Renal pelvis (tissue), 12 donors: Measurements from ENCODE around the gene PSMA1. TPM values are rescaled to one million over a fixed set of nuclear protein-coding genes. Genes with fewer than 3 reads are reported as not detected.
"Not testable (repeated sequence)": the region's sequence is repeated elsewhere in the genome, so short reads cannot be mapped to it uniquely, and the experiment has no call there.

Experiments used
- DNase-seq: peaks from one replicate; pipeline ENCODE4 v3.0.0-alpha.2; 2013
- long read RNA-seq, 16 experiments: transcript quantifications; one replicate each; lab custom pipeline, GENCODE V29; 2026
- polyA plus RNA-seq, 3 donors: library from polyadenylated mRNA; unstranded; fragments of 120-200 nt; gene quantifications; one replicate each; pipeline ENCODE4 v1.2.1, GENCODE V29; 2013; ENCODE audit not compliant: insufficient read length in 3 of 3

The PSMA1 gene
- 100 to 1,000 TPM; 156 to 165 (median 159) TPM for polyA plus RNA-seq
- long read RNA-seq, donor 1, transcript PSMA1-201 (10 exons, 1,505 nt) = major isoform, 47 of 73 reads
- long read RNA-seq, donor 1, partial matches to known transcripts = 22 of 73 reads
- long read RNA-seq, donor 1, other reads (novel, unspliced or antisense) = 0 of 73 reads
- long read RNA-seq, donor 2, transcript PSMA1-201 (10 exons, 1,505 nt) = major isoform, 97 of 115 reads
- long read RNA-seq, donor 2, partial matches to known transcripts = 15 of 115 reads
- long read RNA-seq, donor 2, other reads (novel, unspliced or antisense) = 0 of 115 reads
- long read RNA-seq, donor 3, transcript PSMA1-201 (10 exons, 1,505 nt) = major isoform, 51 of 82 reads
- long read RNA-seq, donor 3, partial matches to known transcripts = 29 of 82 reads
- long read RNA-seq, donor 3, other reads (novel, unspliced or antisense) = 0 of 82 reads
- long read RNA-seq, donor 4, transcript PSMA1-201 (10 exons, 1,505 nt) = major isoform, 68 of 103 reads
- long read RNA-seq, donor 4, partial matches to known transcripts = 26 of 103 reads
- long read RNA-seq, donor 4, other reads (novel, unspliced or antisense) = 5 of 103 reads
- long read RNA-seq, donor 5, transcript PSMA1-201 (10 exons, 1,505 nt) = major isoform, 28 of 35 reads
- long read RNA-seq, donor 5, partial matches to known transcripts = 6 of 35 reads
- long read RNA-seq, donor 5, other reads (novel, unspliced or antisense) = 0 of 35 reads
- long read RNA-seq, donor 6, transcript PSMA1-201 (10 exons, 1,505 nt) = major isoform, 46 of 68 reads
- long read RNA-seq, donor 6, partial matches to known transcripts = 20 of 68 reads
- long read RNA-seq, donor 6, other reads (novel, unspliced or antisense) = 0 of 68 reads
- long read RNA-seq, donor 7, transcript PSMA1-201 (10 exons, 1,505 nt) = major isoform, 63 of 88 reads
- long read RNA-seq, donor 7, partial matches to known transcripts = 22 of 88 reads
- long read RNA-seq, donor 7, other reads (novel, unspliced or antisense) = 0 of 88 reads
- long read RNA-seq, donor 8, transcript PSMA1-201 (10 exons, 1,505 nt) = major isoform, 33 of 47 reads
- long read RNA-seq, donor 8, partial matches to known transcripts = 12 of 47 reads
- long read RNA-seq, donor 8, other reads (novel, unspliced or antisense) = 0 of 47 reads
- long read RNA-seq, donor 9, transcript PSMA1-201 (10 exons, 1,505 nt) = major isoform, 78 of 127 reads
- long read RNA-seq, donor 9, transcript PSMA1-209 (10 exons, 1,527 nt) = minor isoform, 6 of 127 reads
- long read RNA-seq, donor 9, partial matches to known transcripts = 22 of 127 reads
- long read RNA-seq, donor 9, other reads (novel, unspliced or antisense) = 17 of 127 reads
- long read RNA-seq, donor 10, transcript PSMA1-201 (10 exons, 1,505 nt) = major isoform, 55 of 75 reads
- long read RNA-seq, donor 10, partial matches to known transcripts = 14 of 75 reads
- long read RNA-seq, donor 10, other reads (novel, unspliced or antisense) = 0 of 75 reads
- long read RNA-seq, donor 11, transcript PSMA1-201 (10 exons, 1,505 nt) = major isoform, 45 of 61 reads
- long read RNA-seq, donor 11, partial matches to known transcripts = 13 of 61 reads
- long read RNA-seq, donor 11, other reads (novel, unspliced or antisense) = 0 of 61 reads
- long read RNA-seq, donor 12, transcript PSMA1-201 (10 exons, 1,505 nt) = major isoform, 92 of 146 reads
- long read RNA-seq, donor 12, partial matches to known transcripts = 33 of 146 reads
- long read RNA-seq, donor 12, other reads (novel, unspliced or antisense) = 13 of 146 reads
- long read RNA-seq, donor 13, transcript PSMA1-201 (10 exons, 1,505 nt) = major isoform, 27 of 51 reads
- long read RNA-seq, donor 13, partial matches to known transcripts = 14 of 51 reads
- long read RNA-seq, donor 13, other reads (novel, unspliced or antisense) = 5 of 51 reads
- long read RNA-seq, donor 14 = 0 reads
- long read RNA-seq, donor 15, transcript PSMA1-201 (10 exons, 1,505 nt) = major isoform, 83 of 105 reads
- long read RNA-seq, donor 15, transcript PSMA1-203 (3 exons, 646 nt) = minor isoform, 5 of 105 reads
- long read RNA-seq, donor 15, partial matches to known transcripts = 15 of 105 reads
- long read RNA-seq, donor 15, other reads (novel, unspliced or antisense) = 0 of 105 reads
- long read RNA-seq, donor 16, transcript PSMA1-201 (10 exons, 1,505 nt) = major isoform, 76 of 112 reads
- long read RNA-seq, donor 16, partial matches to known transcripts = 33 of 112 reads
- long read RNA-seq, donor 16, other reads (novel, unspliced or antisense) = 0 of 112 reads

DNA sequence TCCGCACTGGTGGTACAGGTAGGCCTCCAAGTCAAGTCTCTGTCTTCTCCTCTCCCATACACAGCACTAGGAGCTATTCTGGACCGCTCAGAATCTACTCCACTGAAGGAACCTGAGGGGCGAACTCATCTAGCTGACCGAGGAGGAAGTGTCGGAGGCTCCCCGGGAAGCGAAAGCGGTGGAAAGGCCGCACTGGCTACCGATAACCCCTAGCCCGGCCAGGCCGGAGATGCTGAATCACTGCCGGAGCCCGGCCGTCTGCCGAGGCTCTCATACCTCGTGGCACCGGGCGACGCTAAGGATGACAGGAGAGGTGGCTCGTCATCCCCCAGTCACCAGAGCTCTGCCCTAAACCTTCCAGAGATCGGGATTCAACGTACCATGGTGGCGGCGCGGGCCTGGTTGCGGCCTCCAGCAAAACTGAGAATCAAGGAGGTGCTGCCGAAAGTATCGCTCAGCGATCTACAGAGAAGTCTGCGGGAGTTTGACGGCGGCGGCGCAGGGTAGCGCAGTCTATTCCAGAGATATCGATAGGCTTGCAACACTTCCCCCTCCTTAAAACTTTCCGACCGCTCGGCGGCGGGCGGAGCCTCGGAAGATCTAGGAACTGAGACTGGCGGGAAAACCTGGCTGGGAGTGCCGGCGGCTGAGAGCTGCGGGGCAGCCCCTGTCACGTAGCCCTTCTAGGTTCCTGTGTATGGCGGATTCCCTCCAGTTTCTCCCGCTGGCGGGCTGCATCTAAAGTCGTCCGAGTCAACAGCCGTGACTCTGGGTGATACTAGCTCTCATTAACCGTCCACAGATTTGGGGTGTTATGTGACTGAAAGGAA, at the start of gene PSMA1:
Gene PSMA1, minus strand, starts transcription at position 470 of the 830 bp plus-strand sequence. Its CDS starts 87 bp downstream, at position 383.
- DNase-seq = peak; percentile 97

DNA sequence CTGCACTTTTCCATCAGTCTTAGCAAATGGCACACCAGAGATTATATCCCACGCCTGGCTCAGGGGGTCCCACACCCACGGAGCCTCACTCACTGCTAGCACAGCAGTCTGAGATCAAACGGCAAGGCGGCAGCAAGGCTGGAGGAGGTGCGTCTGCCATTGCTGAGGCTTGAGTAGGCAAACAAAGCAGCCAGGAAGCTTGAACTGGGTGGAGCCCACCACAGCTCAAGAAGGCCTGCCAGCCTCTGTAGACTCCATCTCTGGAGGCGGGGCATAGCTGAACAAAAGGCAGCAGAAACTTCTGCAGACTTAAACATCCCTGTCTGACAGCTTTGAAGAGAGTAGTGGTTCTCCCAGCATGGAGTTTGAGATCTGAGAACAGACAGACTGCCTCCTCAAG, 49.3 kb upstream of the PSMA1 start:
- DNase-seq = not testable (repeated sequence)

DNA sequence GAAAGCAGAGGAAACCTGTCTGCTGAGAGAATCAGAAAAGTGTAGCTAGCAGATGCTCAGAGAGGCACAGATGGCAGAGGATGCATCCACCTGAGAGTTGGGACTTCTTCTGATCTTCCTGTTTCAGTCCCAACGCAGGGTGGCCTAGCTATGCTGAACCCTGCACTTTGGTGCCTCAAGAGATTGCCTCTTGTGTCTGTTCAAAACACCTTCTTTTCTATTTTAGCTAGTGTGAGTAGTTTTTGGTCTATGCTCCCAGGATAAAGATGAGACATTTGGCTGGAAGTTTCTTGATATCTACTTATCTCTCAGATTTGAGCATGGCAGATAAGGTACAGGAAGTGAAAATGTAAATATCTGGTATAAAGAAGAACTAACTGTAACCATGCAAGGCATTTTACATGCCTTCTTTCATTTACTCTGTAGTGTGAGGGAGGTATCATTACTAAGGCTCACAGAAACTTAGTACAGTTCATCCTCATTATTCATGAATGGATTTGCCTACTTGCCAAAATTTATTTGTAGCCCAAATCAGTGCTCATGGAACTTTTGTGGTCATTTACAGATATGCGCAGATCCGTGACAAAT, 47.0 kb upstream of the PSMA1 start:
- no peak for DNase-seq

DNA sequence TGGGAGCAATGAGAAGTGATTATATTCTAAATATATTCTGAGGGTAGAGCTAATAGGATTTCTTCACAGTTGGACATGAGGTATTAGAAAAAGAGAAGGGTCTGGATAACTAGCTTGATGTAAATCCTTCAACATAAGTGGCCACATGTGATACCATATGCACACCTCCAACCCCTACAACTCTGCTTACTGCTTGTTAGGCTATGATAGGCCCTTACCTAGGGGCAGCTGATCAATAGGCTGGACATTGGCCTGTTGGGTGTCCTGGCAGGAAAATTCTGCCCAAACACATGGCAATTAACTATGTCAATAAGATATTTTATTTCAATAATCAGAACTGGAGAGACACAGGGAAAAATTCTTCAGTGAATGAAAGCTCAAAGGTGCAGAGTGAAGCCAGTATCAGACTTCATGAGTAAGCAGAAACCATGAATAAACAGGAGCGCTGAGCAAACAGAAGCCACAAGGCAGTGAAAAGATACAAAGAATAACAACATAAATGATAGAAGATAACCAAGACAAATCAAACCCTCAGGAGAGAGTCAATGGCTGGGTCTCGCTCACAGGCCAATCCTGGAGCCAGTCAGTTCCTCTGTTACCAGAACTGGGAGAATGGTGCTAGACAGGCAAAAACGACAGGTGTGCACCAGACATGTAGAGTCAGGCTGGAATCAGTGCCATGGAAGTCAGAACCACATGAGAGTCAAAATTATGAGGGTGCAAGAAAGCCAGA, 46.3 kb upstream of the PSMA1 start:
- no peak for DNase-seq

DNA sequence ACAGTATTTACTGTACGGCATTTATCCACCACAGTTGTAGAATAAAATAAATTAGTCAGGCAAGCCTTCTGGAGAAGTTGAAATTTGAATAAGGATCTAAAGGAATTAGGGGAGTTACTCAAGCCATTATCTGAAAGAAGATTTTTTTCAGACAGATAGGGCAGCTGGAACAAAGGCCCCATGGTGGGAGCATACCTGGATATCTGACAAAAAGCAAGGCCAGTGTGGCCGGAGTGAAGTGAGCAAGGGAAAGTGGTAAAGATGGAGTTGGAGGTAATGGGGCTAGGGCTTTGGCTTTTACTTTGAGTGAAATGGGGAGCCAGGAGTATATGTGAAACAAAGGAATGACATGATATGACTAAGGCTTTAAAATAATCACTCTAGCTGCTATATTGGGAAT, 45.7 kb upstream of the PSMA1 start:
- DNase-seq = no peak

DNA sequence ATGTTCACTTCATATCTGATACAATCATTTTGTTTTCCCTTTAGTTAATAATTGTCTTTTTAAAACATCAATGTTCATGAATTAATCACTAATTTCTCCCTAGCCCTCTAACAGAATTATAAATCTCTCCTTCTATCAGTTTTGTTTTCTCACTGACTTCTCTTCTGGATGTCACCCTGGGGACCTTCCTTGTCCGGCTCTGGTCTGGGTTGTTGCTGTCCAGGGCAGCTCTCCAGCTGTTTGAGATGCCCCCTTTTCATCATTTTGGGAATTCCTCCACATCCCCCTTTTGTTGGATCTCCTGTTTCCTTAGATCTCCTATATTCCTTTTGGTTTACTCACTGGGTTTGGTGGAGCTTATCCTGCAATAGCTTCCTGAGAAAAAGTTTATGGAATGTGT, 35.6 kb upstream of the PSMA1 start:
- no peak for DNase-seq

DNA sequence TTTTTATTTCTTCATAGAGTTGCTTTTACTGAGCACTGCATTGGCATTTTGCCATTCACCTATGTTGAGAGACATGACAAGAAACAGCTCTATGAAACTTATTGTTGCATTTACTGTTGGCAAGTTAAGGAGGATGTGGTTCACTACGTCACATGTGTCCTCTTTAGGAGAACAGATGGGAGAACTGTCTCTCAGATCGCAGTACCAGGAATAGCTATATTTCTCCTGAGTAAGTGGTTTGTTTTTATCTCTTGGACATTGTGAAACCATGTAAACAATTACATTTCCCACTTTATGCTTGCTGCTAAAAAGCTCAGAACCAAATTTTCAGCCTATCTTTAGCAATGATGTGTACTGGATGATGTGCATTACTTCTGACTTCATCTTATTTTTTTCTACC, 34.8 kb upstream of the PSMA1 start:
- no peak for DNase-seq

DNA sequence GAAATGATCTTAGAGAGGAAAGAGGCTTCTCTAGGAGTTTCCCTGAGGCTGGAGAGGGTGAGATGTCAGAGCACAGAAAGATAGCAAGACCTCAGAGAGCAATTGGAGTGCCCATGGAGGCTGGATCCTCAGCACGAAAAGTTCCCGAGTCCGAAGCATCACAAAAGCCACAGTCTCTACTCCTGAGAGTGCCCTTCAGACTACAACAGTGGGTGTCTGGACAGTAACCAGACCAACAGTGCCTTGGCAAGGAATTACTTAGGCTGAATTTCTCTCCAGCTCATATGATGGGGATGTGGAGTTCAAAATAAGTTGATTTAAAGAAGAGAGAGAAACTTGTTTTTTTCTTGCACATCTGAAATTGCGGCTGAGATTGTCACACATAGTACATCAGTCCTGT, 31.9 kb upstream of the PSMA1 start:
- no peak for DNase-seq

DNA sequence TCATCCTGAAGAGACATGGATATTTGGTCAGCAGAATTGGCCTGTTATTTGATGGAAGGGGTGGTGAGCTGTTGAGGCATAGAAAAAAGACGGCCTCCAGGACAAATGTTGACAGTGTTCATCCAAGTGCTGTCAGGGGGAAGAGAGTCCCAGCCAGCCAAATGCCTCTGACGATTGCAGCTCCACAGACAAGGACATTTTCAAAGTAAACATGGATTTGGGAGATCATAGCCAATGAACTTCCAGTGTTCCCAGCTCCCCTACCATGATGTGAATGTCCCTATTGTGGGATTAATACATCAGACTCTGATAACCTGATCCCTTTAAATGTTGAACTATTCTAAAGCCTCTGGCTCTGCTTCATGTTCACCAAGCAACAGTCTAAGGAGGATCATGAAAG, 31.2 kb upstream of the PSMA1 start:
- no peak for DNase-seq

DNA sequence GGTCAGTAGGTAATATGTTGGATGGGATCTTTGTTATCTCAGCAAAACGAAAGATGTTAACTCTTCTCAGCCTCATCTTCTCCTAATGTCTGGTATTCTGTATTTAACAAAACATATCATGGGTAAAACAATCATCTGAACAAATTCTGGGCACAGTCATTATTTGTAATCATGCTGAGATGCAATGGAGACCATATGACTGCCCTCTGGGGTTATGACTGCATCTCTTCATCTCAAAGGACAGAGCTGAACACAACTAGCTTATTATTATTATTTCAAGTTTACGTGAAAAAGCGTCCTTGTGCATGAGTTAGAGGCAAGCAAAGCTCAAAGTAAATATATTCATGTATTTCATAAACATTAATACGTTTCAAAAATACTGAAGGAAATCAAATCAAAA, 29.7 kb upstream of the PSMA1 start:
- DNase-seq = no peak

DNA sequence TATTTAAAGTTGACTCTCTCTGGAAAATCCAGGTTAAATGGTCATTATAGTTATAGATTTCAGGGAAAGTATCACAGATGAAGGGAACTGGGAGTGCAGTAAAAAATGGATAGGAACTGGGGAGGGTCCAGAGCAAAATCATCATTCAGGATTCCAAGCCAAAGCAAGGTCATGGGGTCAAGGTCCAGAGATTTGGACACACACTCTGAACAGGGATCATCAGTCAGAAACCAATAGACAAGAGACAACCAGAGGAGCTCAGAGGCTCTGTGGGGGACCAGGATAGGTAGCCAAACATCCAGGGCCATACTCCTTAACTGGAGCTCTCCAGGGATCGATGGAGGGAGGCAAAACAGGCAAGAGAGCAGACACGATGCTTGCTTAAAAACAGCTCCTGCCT, 27.3 kb upstream of the PSMA1 start:
- DNase-seq = no peak

DNA sequence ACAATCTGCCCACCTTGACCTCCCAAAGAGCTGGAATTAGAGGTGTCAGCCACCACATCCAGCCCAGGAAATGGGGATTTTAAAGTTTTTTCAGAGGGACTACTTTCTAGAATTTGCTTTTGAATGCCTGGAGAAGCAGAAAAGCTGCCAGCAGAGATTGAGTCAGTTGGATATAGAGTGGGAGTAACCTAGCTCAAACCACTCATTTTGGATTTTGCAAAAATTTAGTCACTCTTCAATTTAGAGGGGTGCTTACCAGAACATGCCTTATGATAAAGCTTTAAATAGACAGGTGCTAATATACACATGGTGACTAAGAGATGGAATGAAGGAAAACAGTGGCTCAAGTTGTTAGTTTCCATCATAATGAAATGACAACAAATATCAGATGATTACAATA, 26.5 kb upstream of the PSMA1 start:
- DNase-seq = no peak

DNA sequence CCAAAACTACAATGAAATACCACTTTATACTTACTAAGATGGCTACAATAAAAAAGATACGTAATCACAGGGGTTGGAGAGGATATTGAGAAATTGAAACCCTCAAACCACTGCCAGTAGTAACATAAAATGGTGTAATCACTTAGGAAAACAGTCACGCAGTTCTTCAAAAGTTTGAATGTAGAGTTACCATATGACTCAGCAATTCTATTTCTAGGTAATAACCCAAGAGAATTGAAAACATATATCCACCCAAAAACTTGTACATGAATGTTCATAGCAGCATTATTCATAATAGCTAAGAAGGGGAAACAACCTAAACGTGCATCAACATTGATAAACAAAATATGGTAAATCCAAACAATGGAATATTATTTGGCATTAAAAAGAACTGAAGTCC, 24.4 kb upstream of the PSMA1 start:
- DNase-seq = no peak

DNA sequence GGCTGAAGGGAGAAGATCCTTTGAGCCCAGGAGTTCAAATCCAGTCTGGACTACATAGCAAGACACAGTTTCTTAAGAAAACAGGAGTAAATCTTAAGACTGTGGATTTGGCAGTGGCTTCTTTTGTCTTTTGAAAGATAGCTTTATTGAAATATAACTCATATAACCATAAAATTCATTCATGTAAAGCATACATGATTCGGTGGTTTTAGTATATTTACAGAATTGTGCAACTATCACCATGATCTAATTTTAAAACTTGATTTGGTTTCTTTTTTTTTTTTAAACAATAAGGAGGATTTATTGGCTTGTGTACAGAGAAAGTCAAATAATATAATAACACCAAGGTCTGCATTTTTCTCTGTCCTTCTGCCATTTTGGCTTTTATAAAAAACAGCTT, 23.1 kb upstream of the PSMA1 start:
- DNase-seq = no peak

DNA sequence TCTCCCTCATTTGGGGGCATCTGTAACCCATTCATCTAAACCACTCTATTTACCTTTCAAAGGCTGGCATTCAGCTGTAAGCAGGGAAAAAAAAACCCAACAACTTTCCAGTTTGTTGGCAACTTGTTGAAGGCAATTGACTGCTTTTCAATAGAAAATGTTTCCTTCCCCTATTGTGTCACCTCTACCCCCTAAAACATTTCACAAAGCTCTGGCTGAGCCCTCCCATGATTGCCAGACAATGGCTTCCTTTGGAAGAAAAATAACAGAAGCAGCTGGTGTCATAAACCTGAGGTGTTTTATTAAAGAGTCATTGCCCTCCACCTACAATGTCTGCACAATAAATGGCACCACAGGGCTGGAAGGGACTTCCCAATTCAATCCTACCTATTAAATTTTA, 22.1 kb upstream of the PSMA1 start:
- no peak for DNase-seq

DNA sequence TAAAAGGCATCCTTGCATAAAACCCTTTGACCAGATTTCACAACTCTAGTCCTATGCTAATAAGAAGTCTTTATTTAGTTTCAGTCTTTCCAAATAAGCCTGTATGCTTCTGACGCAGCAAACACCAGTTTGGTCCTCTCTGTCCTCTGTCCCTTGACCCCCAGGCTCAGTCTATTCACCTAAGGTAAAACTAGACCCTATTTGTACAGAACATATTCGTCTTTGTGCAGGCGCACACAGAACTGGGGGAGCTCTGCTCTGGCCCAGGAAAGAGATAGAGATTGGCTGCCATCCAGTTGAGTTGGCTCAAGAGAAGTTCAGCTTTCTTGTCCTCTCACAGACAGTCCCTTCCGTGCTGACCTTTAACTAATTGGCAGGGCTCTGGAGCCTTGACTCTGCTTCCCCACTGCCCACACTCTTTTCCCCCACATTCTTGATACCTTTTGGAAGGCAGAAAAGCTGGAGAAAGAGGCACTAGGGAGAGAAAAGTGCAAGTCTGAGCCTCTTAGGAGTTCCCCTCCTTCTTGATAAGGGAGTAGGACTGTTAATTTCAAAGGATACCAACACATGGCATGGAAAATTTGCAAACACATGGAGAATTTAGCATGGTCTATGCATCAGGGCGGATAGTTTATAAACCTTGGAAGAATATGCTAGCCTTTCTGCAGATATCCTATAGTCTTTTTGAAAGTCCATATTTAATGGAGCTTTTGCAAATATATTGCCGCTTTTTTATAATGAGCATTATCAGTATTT, 21.2 kb upstream of the PSMA1 start:
- DNase-seq = no peak

DNA sequence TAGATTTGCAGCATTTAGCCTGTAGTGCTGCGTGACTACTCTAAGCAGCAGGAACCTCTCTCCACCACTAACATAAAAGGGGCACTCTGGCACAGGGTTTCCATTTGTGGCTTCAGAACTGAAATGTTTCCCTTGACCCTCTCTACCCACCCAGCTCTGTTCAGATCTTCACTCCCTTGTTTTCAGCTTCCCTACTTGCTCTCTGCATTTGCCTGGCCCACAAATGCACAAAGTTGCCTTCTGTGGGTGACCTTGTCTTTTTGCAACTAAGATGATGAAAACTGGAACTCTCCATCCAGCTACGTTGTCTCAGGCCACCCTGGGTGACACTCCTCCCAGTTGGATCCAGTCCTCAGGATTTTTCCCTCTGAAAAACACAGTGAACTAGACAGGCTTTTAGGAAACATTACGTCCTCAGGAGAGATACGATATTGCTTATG, 19.8 kb upstream of the PSMA1 start:
- no peak for DNase-seq
